Uterus (tissue), 2 donors: ENCODE data around the gene CLSTN2.

Experiments
- CTCF ChIP-seq, 4 experiments: fragments of 200-600 bp in 2 of 4; fragments of 450-650 bp in 2 of 4; sonication (generic) in 2 of 4; IDR thresholded peaks; one replicate each; pipeline ENCODE4 v1.5.1; 2016 to 2019; ENCODE audit warnings: antibody characterized with exemption in 4 of 4, mild to moderate bottlenecking in 2 of 4, moderate library complexity in 1 of 4
- POLR2A ChIP-seq, 2 donors: fragments of 450-650 bp; IDR thresholded peaks; one replicate each; pipeline ENCODE4 v1.6.1; 2016; ENCODE audit warnings: antibody characterized with exemption in 2 of 2, mild to moderate bottlenecking in 1 of 2, moderate library complexity in 1 of 2

- TF ChIP-seq CTCF (IDR thresholded peaks at IDR 0.05) (no peak), POLR2A (IDR thresholded peaks at IDR 0.05) (no peak)
These were observed 460.4 kb downstream of the CLSTN2 start for GRCh38 chr3:140395134-140396075.
